Midbrain (tissue), 1 donor: ENCODE data around the gene LTN1.
A peak's percentile ranks its signal among the peaks of the same experiment; 100 is the strongest.
"Not testable (repeated sequence)": the region's sequence is repeated elsewhere in the genome, so short reads cannot be mapped to it uniquely, and the experiment has no call there.

Source experiments
- DNase-seq: peaks from one replicate; lab custom pipeline; 2025; lab: John Stamatoyannopoulos, UW

Gene LTN1

GRCh38 chr21:28931708-28932372 lies 60.8 kb downstream of the LTN1 start:
- not testable (repeated sequence) for DNase-seq

- no peak for DNase-seq
These were observed 63.9 kb downstream of the LTN1 start for GRCh38 chr21:28928578-28929420.

GRCh38 chr21:28927130-28927529 lies 65.5 kb downstream of the LTN1 start:
- DNase-seq = no peak

- DNase-seq = no peak
These were observed 69.2 kb downstream of the LTN1 start for GRCh38 chr21:28923439-28923975.

GRCh38 chr21:28922368-28922767 lies 70.3 kb downstream of the LTN1 start:
- no peak for DNase-seq

- DNase-seq = no peak
These were observed 76.4 kb downstream of the LTN1 start for GRCh38 chr21:28916150-28916893.

- DNase-seq = no peak
These were observed 79.6 kb downstream of the LTN1 start for GRCh38 chr21:28913071-28913470.

GRCh38 chr21:28910280-28910887 lies 82.3 kb downstream of the LTN1 start:
- no peak for DNase-seq

GRCh38 chr21:28908351-28908750 lies 84.3 kb downstream of the LTN1 start:
- DNase-seq = no peak

- DNase-seq = no peak
These were observed 85.8 kb downstream of the LTN1 start for GRCh38 chr21:28906841-28907240.

- no peak for DNase-seq
These were observed 86.4 kb downstream of the LTN1 start for GRCh38 chr21:28906236-28906635.

- DNase-seq = no peak
These were observed 87.7 kb downstream of the LTN1 start for GRCh38 chr21:28904961-28905435.

GRCh38 chr21:28903448-28903847 lies 89.2 kb downstream of the LTN1 start:
- DNase-seq = no peak

- no peak for DNase-seq
These were observed 92.2 kb downstream of the LTN1 start for GRCh38 chr21:28900481-28900880.

- no peak for DNase-seq
These were observed 92.9 kb downstream of the LTN1 start for GRCh38 chr21:28899744-28900143.

GRCh38 chr21:28899220-28899619 lies 93.5 kb downstream of the LTN1 start:
- no peak for DNase-seq

- no peak for DNase-seq
These were observed 99.0 kb downstream of the LTN1 start for GRCh38 chr21:28893687-28894086.

GRCh38 chr21:28892199-28893111 lies 100.2 kb downstream of the LTN1 start:
- DNase-seq = no peak

GRCh38 chr21:28885853-28886177 lies 106.9 kb downstream of the LTN1 start:
- no peak for DNase-seq

GRCh38 chr21:28884976-28885852 lies 107.5 kb downstream of the LTN1 start:
- peak; percentile 91 for DNase-seq
